CD14-positive monocyte (primary cell): ENCODE data around the gene IKBKE. TPM values are rescaled to one million over a fixed set of nuclear protein-coding genes. Genes with fewer than 3 reads are reported as not detected.

Source experiments
- DNase-seq, 3 donors: peaks; one replicate each; pipeline ENCODE4 v3.0.0-alpha.2; 2011 to 2022
- H2AFZ ChIP-seq: 2 replicates; pipeline ENCODE4 v1.6.0; 2012; ENCODE audit warnings: mild to moderate bottlenecking, low read depth, low read length, inconsistent platforms; ENCODE audit not compliant: insufficient read depth, poor library complexity, severe bottlenecking
- H3K27ac ChIP-seq, 2 donors: 1 replicate in 1 of 2; 2 replicates in 1 of 2; pipeline ENCODE4 v1.5.1; 2012 to 2013; ENCODE audit warnings: low read length in 2 of 2, control low read depth in 1 of 2, inconsistent platforms in 1 of 2, low read depth in 1 of 2, mild to moderate bottlenecking in 1 of 2
- H3K27me3 ChIP-seq, 2 donors: one replicate each; pipeline versions ENCODE4 v1.6.0 to v1.6.1; 2011 to 2013; ENCODE audit warnings: low read length in 2 of 2; ENCODE audit not compliant: control insufficient read depth in 2 of 2, insufficient read depth in 2 of 2
- H3K36me3 ChIP-seq, 2 donors: replicated peaks in 1 of 2; 1 replicate in 1 of 2; 2 replicates in 1 of 2; pipeline versions ENCODE4 v1.5.1 to v1.6.1; 2012 to 2013; ENCODE audit warnings: low read length in 2 of 2, control low read depth in 1 of 2, inconsistent platforms in 1 of 2, mild to moderate bottlenecking in 1 of 2; ENCODE audit not compliant: insufficient read depth in 2 of 2, control insufficient read depth in 1 of 2
- H3K4me1 ChIP-seq, 2 donors: 1 replicate in 1 of 2; 2 replicates in 1 of 2; pipeline versions ENCODE4 v1.5.1 to v1.6.1; 2012 to 2013; ENCODE audit warnings: low read length in 2 of 2, control low read depth in 1 of 2, inconsistent platforms in 1 of 2, mild to moderate bottlenecking in 1 of 2, moderate library complexity in 1 of 2; ENCODE audit not compliant: insufficient read depth in 2 of 2, control insufficient read depth in 1 of 2
- H3K4me2 ChIP-seq: replicated peaks from 2 replicates; pipeline ENCODE3; 2012; ENCODE audit warnings: low read length, moderate library complexity, mild to moderate bottlenecking; ENCODE audit not compliant: poor library complexity, severe bottlenecking; ENCODE audit errors: extremely low read depth
- H3K4me3 ChIP-seq, 3 experiments: fragments of 200-600 bp in 1 of 3; sonication (generic) in 1 of 3; replicated peaks in 1 of 3; 1 replicate in 2 of 3; 2 replicates in 1 of 3; pipeline ENCODE4 v1.5.1; 2011 to 2013; ENCODE audit warnings: low read length in 3 of 3, mild to moderate bottlenecking in 3 of 3, control low read depth in 2 of 3, low read depth in 2 of 3, inconsistent platforms in 1 of 3, moderate library complexity in 1 of 3
- H3K79me2 ChIP-seq: 2 replicates; pipeline ENCODE4 v1.6.0; 2012; ENCODE audit warnings: mild to moderate bottlenecking, control low read depth, inconsistent platforms, low read length, moderate library complexity; ENCODE audit not compliant: insufficient read depth
- H3K9ac ChIP-seq: 2 replicates; pipeline ENCODE4 v1.6.0; 2017; ENCODE audit warnings: low read length, mild to moderate bottlenecking; ENCODE audit not compliant: insufficient read depth, poor library complexity, severe bottlenecking
- H3K9me3 ChIP-seq, 2 donors: replicated peaks in 1 of 2; 1 replicate in 1 of 2; 2 replicates in 1 of 2; pipeline versions ENCODE4 v1.5.1 to v1.6.1; 2012 to 2013; ENCODE audit warnings: low read length in 2 of 2, control low read depth in 1 of 2; ENCODE audit not compliant: control insufficient read depth in 1 of 2, insufficient read depth in 1 of 2
- H4K20me1 ChIP-seq: 2 replicates; pipeline ENCODE4 v1.6.0; 2012; ENCODE audit warnings: mild to moderate bottlenecking, low read length, control low read depth, moderate library complexity; ENCODE audit not compliant: insufficient read depth
- H3K27ac Mint-ChIP-seq, 7 donors: one replicate each; pipeline ENCODE4 v1.8.0; 2020; ENCODE audit warnings: mild to moderate bottlenecking in 7 of 7, mixed read lengths in 7 of 7, moderate library complexity in 6 of 7, inconsistent platforms in 2 of 7
- H3K27me3 Mint-ChIP-seq, 3 donors: one replicate each; pipeline ENCODE4 v1.8.0; 2021 to 2022; ENCODE audit warnings: low read depth in 3 of 3, mild to moderate bottlenecking in 3 of 3, mixed read lengths in 3 of 3, moderate library complexity in 3 of 3, inconsistent platforms in 1 of 3
- H3K36me3 Mint-ChIP-seq, 2 donors: one replicate each; pipeline ENCODE4 v1.8.0; 2020; ENCODE audit warnings: mixed read lengths in 2 of 2, inconsistent platforms in 1 of 2, mild to moderate bottlenecking in 1 of 2
- H3K4me1 Mint-ChIP-seq: one replicate; pipeline ENCODE4 v1.8.0; 2020; ENCODE audit warnings: mild to moderate bottlenecking, mixed read lengths
- H3K4me3 Mint-ChIP-seq, 2 donors: one replicate each; pipeline ENCODE4 v1.8.0; 2020; ENCODE audit warnings: mild to moderate bottlenecking in 2 of 2, mixed read lengths in 2 of 2, moderate library complexity in 1 of 2
- H3K9me3 Mint-ChIP-seq, 7 donors: one replicate each; pipeline ENCODE4 v1.8.0; 2020 to 2022; ENCODE audit warnings: mixed read lengths in 7 of 7, mild to moderate bottlenecking in 6 of 7, moderate library complexity in 6 of 7, inconsistent platforms in 2 of 7
- WGBS: methylation state at CpG from one replicate; pipeline ENCODE4 v1.1.5; 2013; ENCODE audit warnings: missing lambda C conversion rate; ENCODE audit not compliant: insufficient coverage; 5-methylcytosine and 5-hydroxymethylcytosine counted together
- intact Hi-C, 2 donors: fragments of 100-400 bp; cut with micrococcal nuclease; formaldehyde crosslinking; loops; one replicate each; pipeline versions ENCODE4 v1.15.0 to v1.15.1; 2023
- polyA plus RNA-seq, 3 donors: library from polyadenylated mRNA; depleted of rRNA in 1 of 3; unstranded in 2 of 3; stranded (reverse) in 1 of 3; fragments of 300-500 nt in 2 of 3; fragments of >200 nt in 1 of 3; fragmentation: Illumina TruSeq in 2 of 3; gene quantifications; 1 replicate in 2 of 3; 2 replicates in 1 of 3; pipeline ENCODE4 v1.2.3, GENCODE V29; 2012 to 2021
- TF ChIP-seq, protein P1 (sequence below): fragments of 200-600 bp; IDR thresholded peaks from one replicate; pipeline ENCODE4 v1.8.0; 2022; ENCODE audit warnings: antibody characterized with exemption, mild to moderate bottlenecking

IKBKE gene
- polyA plus RNA-seq, 3 donors, result 35.6 to 40.7 (median 37.6) TPM

DNA sequence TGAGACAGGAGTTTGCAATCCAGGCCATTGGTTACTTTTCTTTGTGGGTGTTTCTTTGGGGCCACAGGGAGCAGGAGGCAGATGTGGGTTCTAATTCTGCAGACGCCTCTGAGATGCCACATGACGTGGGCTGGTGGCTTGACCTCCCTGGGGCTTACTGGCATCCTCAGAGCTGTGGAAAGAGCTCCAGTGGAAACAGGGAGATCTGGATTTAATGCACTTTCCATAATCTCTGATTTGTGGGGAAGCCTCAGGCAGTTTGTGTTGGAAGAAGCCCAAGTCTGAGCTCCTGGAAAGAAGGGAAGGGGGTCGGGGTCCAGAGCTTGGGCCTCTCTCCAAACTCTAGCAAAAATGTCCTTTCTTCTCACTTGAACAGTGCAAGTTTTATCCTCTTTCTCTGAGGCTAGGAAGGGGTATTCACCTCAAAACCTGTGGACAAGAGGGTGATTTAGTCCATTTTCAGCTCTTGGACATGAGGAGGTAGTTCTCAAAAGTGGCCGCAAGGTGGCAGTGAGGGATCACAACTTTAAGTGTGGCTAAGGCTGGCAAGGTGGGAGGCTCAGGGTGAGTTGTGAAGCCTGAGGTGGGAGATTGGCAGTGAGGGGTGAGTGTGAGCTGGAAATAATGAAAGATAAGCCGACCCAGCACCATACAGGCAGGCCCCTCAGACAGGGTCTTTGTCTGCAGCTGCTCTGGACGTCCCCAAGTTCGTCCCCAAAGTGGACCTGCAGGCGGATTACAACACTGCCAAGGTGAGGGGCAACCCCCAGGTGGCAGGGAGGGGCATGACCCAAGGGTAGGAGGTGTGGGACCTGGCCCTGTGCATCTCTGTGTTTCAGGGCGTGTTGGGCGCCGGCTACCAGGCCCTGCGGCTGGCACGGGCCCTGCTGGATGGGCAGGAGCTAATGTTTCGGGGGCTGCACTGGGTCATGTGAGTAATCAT is 9.2 kb downstream of the IKBKE start:
- peaks cover 0 to 2% (median 0%) of the 10 kb centered on the region in 3 donors for H3K27me3 Mint-ChIP-seq
- intact Hi-C loops, result loop anchor here in 1 of 2 donors (5.0 kb wide), 1 partner anchor 108 kb away; no protein-coding TSS in a partner anchor
- peak overlapping the region in 4 of 7 donors; percentile 2 to 84 (median 52) for H3K27ac Mint-ChIP-seq
- WGBS, result 80% methylated on average over 10 of the region's 14 CpGs
- no peaks in the 10 kb centered on the region for H3K4me1 ChIP-seq
- peaks cover 84 to 91% of the 10 kb centered on the region in 2 donors for H3K36me3 Mint-ChIP-seq
- TF ChIP-seq, protein P1, sequence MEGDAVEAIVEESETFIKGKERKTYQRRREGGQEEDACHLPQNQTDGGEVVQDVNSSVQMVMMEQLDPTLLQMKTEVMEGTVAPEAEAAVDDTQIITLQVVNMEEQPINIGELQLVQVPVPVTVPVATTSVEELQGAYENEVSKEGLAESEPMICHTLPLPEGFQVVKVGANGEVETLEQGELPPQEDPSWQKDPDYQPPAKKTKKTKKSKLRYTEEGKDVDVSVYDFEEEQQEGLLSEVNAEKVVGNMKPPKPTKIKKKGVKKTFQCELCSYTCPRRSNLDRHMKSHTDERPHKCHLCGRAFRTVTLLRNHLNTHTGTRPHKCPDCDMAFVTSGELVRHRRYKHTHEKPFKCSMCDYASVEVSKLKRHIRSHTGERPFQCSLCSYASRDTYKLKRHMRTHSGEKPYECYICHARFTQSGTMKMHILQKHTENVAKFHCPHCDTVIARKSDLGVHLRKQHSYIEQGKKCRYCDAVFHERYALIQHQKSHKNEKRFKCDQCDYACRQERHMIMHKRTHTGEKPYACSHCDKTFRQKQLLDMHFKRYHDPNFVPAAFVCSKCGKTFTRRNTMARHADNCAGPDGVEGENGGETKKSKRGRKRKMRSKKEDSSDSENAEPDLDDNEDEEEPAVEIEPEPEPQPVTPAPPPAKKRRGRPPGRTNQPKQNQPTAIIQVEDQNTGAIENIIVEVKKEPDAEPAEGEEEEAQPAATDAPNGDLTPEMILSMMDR, result peak; percentile 74
- peaks cover 38% of the 10 kb centered on the region for H4K20me1 ChIP-seq
- H3K9me3 ChIP-seq, result no peaks in the 10 kb centered on the region
- H3K4me1 Mint-ChIP-seq, result peaks cover 3% of the 10 kb centered on the region
- no peak overlapping the region for H2AFZ ChIP-seq
- H3K4me3 ChIP-seq, result no peak overlapping the region
- no peak overlapping the region for H3K4me2 ChIP-seq
- H3K9ac ChIP-seq, result no peak overlapping the region
- no peaks in the 10 kb centered on the region for H3K79me2 ChIP-seq
- no peaks in the 10 kb centered on the region for H3K27me3 ChIP-seq
- no peak overlapping the region for H3K4me3 Mint-ChIP-seq
- no peak overlapping the region for H3K27ac ChIP-seq
- peak; percentile 53 to 69 (median 61) for DNase-seq
- H3K36me3 ChIP-seq, result peaks cover 94 to 95% of the 10 kb centered on the region in 2 donors
- no peaks in the 10 kb centered on the region for H3K9me3 Mint-ChIP-seq

DNA sequence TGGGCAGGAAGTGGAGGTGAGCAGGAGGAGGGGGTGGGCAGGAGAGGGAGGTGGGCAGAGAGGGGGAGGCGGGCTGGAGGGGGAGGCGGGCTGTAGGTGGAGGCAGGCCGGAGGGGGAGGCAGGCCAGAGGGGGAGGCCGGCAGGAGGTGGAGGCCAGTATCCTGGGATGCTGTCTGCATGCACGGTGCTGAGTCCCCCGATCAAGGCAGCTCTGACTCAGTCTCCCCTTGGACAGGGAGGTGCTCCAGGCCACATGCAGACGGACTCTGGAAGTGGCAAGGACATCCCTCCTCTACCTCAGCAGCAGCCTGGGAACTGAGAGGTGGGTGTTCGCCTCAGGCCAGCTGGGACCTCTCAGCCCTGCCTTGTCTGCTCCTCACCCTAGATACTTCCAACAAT is 9.9 kb downstream of the IKBKE start:
- H3K4me3 Mint-ChIP-seq, result no peak overlapping the region
- Histone ChIP-seq H3K9me3 (no peaks in the 10 kb centered on the region), H3K27ac (no peak overlapping the region), H3K4me3 (no peak overlapping the region), H2AFZ (no peak overlapping the region), H3K27me3 (no peaks in the 10 kb centered on the region), H3K4me2 (no peak overlapping the region), H3K4me1 (no peaks in the 10 kb centered on the region), H3K9ac (no peak overlapping the region), H3K36me3 (peaks cover 94 to 95% of the 10 kb centered on the region in 2 donors), H4K20me1 (peaks cover 38% of the 10 kb centered on the region), H3K79me2 (no peaks in the 10 kb centered on the region)
- 96% methylated on average over 4 of the region's 8 CpGs for WGBS
- peaks cover 82 to 91% of the 10 kb centered on the region in 2 donors for H3K36me3 Mint-ChIP-seq
- TF ChIP-seq, protein P1, result no peak
- intact Hi-C loops, result no loop called here
- no peak for DNase-seq
- H3K27me3 Mint-ChIP-seq, result peaks cover 0 to 2% (median 0%) of the 10 kb centered on the region in 3 donors
- peak overlapping the region in 1 of 7 donors; percentile 66 for H3K27ac Mint-ChIP-seq
- H3K9me3 Mint-ChIP-seq, result no peaks in the 10 kb centered on the region
- peaks cover 3% of the 10 kb centered on the region for H3K4me1 Mint-ChIP-seq
